HUES6 (cell line): ENCODE measurements around the gene CUEDC2.

Experiments
- H3K27ac ChIP-seq: 2 replicates; pipeline ENCODE4 v1.7.0; 2013; ENCODE audit warnings: low read depth, mild to moderate bottlenecking, low read length, inconsistent platforms
- H3K27me3 ChIP-seq: 2 replicates; pipeline ENCODE4 v1.6.1; 2013; ENCODE audit warnings: low read length; ENCODE audit not compliant: control insufficient read depth, insufficient read depth
- H3K36me3 ChIP-seq: 2 replicates; pipeline ENCODE4 v1.6.1; 2013; ENCODE audit warnings: low read length; ENCODE audit not compliant: control insufficient read depth, insufficient read depth
- H3K4me1 ChIP-seq: 2 replicates; pipeline ENCODE4 v1.6.1; 2013; ENCODE audit warnings: low read length; ENCODE audit not compliant: control insufficient read depth, insufficient read depth
- H3K4me3 ChIP-seq: 2 replicates; pipeline ENCODE4 v1.5.1; 2013; ENCODE audit warnings: low read depth, low read length
- H3K9ac ChIP-seq: one replicate; pipeline ENCODE4 v1.6.1; 2013; ENCODE audit warnings: mild to moderate bottlenecking, low read length
- H3K9me3 ChIP-seq: 2 replicates; pipeline ENCODE4 v1.6.1; 2013; ENCODE audit warnings: low read depth, low read length; ENCODE audit not compliant: control insufficient read depth, insufficient read depth

The CUEDC2 gene

GRCh38 chr10:102432162-102432950 is at the start of gene CUEDC2:
CUEDC2 (minus strand) TSS chr10:102432574; CDS start chr10:102425188, 7,386 bp downstream.
- H3K4me3 ChIP-seq = peak within 1 kb of the TSS; percentile 93
- no peaks in the 10 kb centered on the region for H3K9me3 ChIP-seq
- H3K27ac ChIP-seq = peak within 1 kb of the TSS; percentile 32; the same call in 1 of the 2 replicates
- H3K27me3 ChIP-seq = peaks cover 42% of the 10 kb centered on the region
- H3K4me1 ChIP-seq = peaks cover 23% of the 10 kb centered on the region
- H3K9ac ChIP-seq = peak within 1 kb of the TSS; percentile 85
- H3K36me3 ChIP-seq = no peaks in the 10 kb centered on the region

- Histone ChIP-seq H3K9me3 (no peaks in the 10 kb centered on the region), H3K27ac (no peak overlapping the region), H3K9ac (no peak overlapping the region), H3K36me3 (peaks cover 62% of the 10 kb centered on the region), H3K4me1 (no peaks in the 10 kb centered on the region), H3K4me3 (no peak overlapping the region), H3K27me3 (no peaks in the 10 kb centered on the region)
Measured at GRCh38 chr10:102480396-102480795, 48.0 kb upstream of the CUEDC2 start.

GRCh38 chr10:102479651-102480050 is 47.3 kb upstream of the CUEDC2 start:
- H3K36me3 ChIP-seq = peaks cover 58% of the 10 kb centered on the region
- H3K4me1 ChIP-seq = no peaks in the 10 kb centered on the region
- no peaks in the 10 kb centered on the region for H3K9me3 ChIP-seq
- H3K9ac ChIP-seq = no peak overlapping the region
- H3K27me3 ChIP-seq = no peaks in the 10 kb centered on the region
- H3K27ac ChIP-seq = no peak overlapping the region
- no peak overlapping the region for H3K4me3 ChIP-seq

- no peak overlapping the region for H3K4me3 ChIP-seq
- H3K27me3 ChIP-seq = no peaks in the 10 kb centered on the region
- H3K36me3 ChIP-seq = peaks cover 27% of the 10 kb centered on the region
- H3K4me1 ChIP-seq = no peaks in the 10 kb centered on the region
- H3K9me3 ChIP-seq = no peaks in the 10 kb centered on the region
- H3K9ac ChIP-seq = no peak overlapping the region
- H3K27ac ChIP-seq = no peak overlapping the region
Measured at GRCh38 chr10:102476466-102477141, 44.2 kb upstream of the CUEDC2 start.

- Histone ChIP-seq H3K9ac (no peak overlapping the region), H3K4me3 (no peak overlapping the region), H3K9me3 (no peaks in the 10 kb centered on the region), H3K4me1 (no peaks in the 10 kb centered on the region), H3K36me3 (peaks cover 16% of the 10 kb centered on the region), H3K27ac (no peak overlapping the region), H3K27me3 (no peaks in the 10 kb centered on the region)
Measured at GRCh38 chr10:102475451-102476040, 43.2 kb upstream of the CUEDC2 start.

GRCh38 chr10:102473445-102474331 is 41.3 kb upstream of the CUEDC2 start:
- Histone ChIP-seq H3K4me3 (no peak overlapping the region), H3K36me3 (peaks cover 7% of the 10 kb centered on the region), H3K9me3 (no peaks in the 10 kb centered on the region), H3K27me3 (no peaks in the 10 kb centered on the region), H3K4me1 (no peaks in the 10 kb centered on the region), H3K27ac (no peak overlapping the region), H3K9ac (no peak overlapping the region)

GRCh38 chr10:102470579-102471546 is 38.5 kb upstream of the CUEDC2 start:
- H3K4me1 ChIP-seq = peaks cover 2% of the 10 kb centered on the region; the same call in 1 of the 2 replicates
- H3K9me3 ChIP-seq = no peaks in the 10 kb centered on the region

GRCh38 chr10:102468683-102469082 is 36.3 kb upstream of the CUEDC2 start:
- no peak overlapping the region for H3K27ac ChIP-seq
- H3K4me1 ChIP-seq = peaks cover 6% of the 10 kb centered on the region; the same call in 1 of the 2 replicates
- no peaks in the 10 kb centered on the region; the same call in 1 of the 2 replicates for H3K36me3 ChIP-seq
- H3K27me3 ChIP-seq = no peaks in the 10 kb centered on the region
- no peak overlapping the region for H3K9ac ChIP-seq
- H3K9me3 ChIP-seq = no peaks in the 10 kb centered on the region
- H3K4me3 ChIP-seq = no peak overlapping the region

More at GRCh38 chr10:102470579-102471546, 38.5 kb upstream of the CUEDC2 start:
- no peak overlapping the region for H3K4me3 ChIP-seq
- H3K27me3 ChIP-seq = no peaks in the 10 kb centered on the region
- peaks cover 4% of the 10 kb centered on the region; the same call in 1 of the 2 replicates for H3K36me3 ChIP-seq
- no peak overlapping the region for H3K27ac ChIP-seq
- no peak overlapping the region for H3K9ac ChIP-seq

GRCh38 chr10:102467971-102468438 is 35.6 kb upstream of the CUEDC2 start:
- H3K9ac ChIP-seq = no peak overlapping the region
- H3K27ac ChIP-seq = no peak overlapping the region
- H3K27me3 ChIP-seq = no peaks in the 10 kb centered on the region
- peaks cover 10% of the 10 kb centered on the region; the same call in 1 of the 2 replicates for H3K4me1 ChIP-seq
- no peaks in the 10 kb centered on the region; the same call in 1 of the 2 replicates for H3K36me3 ChIP-seq
- H3K4me3 ChIP-seq = no peak overlapping the region
- H3K9me3 ChIP-seq = no peaks in the 10 kb centered on the region
